Measurements from ENCODE around the gene ST8SIA2.
A peak's percentile ranks its signal among the peaks of the same experiment; 100 is the strongest.

Gene ST8SIA2

DNA sequence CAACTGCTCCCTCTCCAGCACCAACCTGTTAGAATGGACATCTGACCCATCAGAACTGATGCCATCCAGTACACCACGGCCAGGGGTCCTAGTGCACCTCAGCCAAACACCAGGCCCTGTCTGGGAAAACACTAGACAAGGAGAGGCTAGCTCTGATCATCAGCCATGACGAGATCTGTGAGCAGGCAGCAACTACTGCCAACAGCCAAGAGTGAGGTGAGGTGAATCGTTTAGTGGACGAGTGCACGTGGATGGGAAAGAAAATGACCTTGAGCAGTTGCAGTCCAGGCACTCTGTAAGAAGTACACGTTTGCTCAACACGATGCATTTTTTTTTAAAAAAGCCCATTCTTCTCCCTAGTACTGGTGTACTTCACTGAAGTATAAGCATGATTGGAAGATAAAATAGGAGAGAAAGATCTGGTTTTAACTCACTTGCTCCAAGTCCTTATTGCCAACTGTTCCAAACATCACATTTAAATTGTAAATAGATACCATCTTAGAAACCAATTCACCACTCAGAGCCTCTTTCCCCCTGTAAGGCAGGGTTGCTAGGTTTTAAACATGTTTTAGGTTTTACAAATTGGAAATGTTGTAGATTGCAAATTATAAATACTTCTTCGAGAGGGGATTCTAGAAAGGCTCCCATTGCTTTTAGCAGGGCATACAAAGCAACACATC, 5.7 kb downstream of the ST8SIA2 start:
- no peak for DNase-seq (ENCODE audit: low spot score)

- no peak for DNase-seq (ENCODE audit: low spot score)
These were observed 6.9 kb downstream of the ST8SIA2 start for GRCh38 chr15:92400573-92400972.

DNA sequence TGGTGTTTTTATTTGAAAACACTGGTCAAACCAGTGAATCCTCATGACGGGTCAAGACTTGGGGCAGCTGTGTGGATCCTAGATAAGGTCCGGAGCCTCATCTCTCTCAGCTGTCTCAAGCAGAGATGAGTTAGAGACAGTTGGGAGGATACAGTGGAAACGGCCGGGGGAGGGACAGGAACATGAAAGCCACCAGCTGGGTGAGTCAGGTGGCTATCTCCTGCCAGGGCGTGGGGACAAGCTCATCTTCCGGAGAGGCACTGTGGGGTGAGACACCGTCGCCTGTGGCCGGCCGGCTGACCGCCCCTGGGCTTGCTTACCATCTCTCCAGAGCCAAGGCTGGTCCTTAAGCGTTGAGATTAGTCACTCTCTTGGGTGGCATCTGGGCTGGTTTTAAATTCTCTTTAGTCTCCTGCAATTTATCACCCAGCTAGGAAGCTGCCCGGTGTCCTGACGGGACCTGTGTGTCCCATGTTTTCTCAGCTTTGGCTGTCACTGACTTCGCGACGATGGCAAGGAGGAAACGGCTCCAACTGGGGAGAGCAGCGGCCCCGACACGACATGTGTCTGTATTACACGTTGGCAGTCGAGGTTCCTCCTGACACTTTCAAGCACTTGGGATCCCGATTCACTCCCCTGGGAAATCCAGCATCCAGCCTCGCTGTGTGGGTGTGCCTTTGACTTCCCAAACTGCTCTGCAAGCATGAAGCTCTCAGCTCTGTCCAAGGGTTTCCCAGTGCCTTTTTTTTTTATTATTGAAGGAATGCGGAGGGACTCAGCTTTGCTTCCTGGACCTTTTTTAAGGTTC, 7.5 kb downstream of the ST8SIA2 start:
- DNase-seq (ENCODE audit: low spot score) = no peak

- DNase-seq (ENCODE audit: low spot score) = no peak
These were observed 9.1 kb downstream of the ST8SIA2 start for GRCh38 chr15:92402751-92403150.

DNA sequence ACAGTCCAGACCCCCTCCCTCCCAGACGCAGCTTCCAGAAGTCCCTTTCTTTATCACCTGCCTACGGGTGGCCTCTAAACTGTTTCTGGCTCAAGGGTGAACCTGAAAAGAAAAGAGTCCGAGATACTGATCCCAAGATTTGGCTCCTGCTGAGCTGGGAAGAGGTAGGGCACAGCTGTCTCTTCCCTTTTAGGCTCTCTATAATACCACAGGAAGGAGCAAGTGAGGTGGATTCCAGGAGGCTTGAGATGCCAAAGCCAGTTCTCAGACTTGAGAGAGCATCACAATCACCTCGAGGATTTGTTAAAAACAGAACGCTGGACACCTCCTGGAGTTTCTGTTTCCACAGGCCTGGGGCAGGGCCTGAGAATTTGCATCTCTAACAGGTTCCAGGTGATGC, 12.3 kb downstream of the ST8SIA2 start:
- DNase-seq (ENCODE audit: low spot score) = no peak

GRCh38 chr15:92407321-92407720, 13.6 kb downstream of the ST8SIA2 start:
- no peak for DNase-seq (ENCODE audit: low spot score)

- DNase-seq (ENCODE audit: low spot score) = no peak
These were observed 14.2 kb downstream of the ST8SIA2 start for GRCh38 chr15:92407916-92408315.

GRCh38 chr15:92409006-92409405, 15.3 kb downstream of the ST8SIA2 start:
- DNase-seq (ENCODE audit: low spot score) = no peak

DNA sequence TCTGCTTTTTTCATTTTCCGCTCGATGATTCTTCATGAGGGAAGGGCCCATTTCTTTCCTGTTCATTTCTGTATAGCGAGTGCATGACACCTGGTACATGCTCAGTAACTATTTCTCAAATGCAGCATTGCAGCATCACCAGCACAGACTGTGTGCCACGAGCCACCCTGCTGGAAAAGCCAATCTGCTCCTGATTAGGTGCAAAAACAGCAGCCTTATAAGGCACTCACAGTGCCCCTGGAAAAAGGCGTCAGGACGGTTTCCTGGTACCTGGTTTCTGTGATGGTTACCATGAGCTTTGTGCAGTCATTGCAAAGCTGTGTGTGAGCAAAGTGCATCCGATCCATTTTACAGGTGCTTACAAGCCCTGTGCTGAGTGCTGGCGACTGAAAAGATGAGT, 15.8 kb downstream of the ST8SIA2 start:
- DNase-seq (ENCODE audit: low spot score) = no peak

- no peak for DNase-seq (ENCODE audit: low spot score)
These were observed 16.9 kb downstream of the ST8SIA2 start for GRCh38 chr15:92410537-92410936.

- no peak for DNase-seq (ENCODE audit: low spot score)
These were observed 17.6 kb downstream of the ST8SIA2 start for GRCh38 chr15:92411256-92411655.

GRCh38 chr15:92413510-92413909, 19.8 kb downstream of the ST8SIA2 start:
- no peak for DNase-seq (ENCODE audit: low spot score)

GRCh38 chr15:92415639-92416297, 22.1 kb downstream of the ST8SIA2 start:
- DNase-seq (ENCODE audit: low spot score) = no peak

DNA sequence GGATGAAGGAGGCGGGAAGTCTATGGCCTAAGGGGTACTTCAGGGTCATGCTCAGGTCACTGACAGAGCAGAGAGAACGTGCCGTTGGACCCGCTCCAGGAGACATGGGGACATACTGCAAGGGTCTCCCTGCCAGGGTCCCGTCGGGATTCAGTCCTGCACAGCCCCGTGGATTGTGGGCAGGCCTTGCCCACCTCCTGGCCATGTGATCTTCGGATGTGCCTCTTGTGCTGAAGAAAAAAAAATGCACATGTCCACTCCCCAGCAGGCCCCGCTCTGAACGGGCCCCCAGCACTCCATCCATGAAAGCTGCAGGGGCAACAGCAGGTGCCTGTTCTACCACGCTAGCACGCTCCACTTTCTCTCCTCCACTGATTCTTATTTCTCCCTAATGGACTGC, 22.9 kb downstream of the ST8SIA2 start:
- no peak for DNase-seq (ENCODE audit: low spot score)

DNA sequence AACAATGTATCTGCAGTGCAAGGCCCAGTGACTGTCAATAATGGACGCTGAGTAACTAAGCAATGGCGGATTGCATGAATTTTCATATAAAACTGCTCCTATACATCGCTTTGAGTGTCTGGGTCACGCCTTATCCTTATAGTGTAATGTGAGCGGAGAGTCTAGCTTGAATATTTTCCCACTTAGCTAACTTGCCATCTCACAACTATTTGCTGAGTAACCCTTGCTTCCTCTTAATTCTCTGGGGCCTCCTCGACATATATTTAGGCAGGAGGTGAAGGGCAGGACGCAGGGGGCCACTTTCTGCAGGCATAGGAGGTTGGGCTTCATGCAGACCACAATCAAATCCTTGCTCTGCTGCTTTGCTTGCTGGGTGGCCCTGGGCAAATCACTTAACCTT, 24.0 kb downstream of the ST8SIA2 start:
- DNase-seq (ENCODE audit: low spot score) = no peak

GRCh38 chr15:92418864-92419263, 25.2 kb downstream of the ST8SIA2 start:
- DNase-seq (ENCODE audit: low spot score) = no peak

GRCh38 chr15:92421976-92422375, 28.3 kb downstream of the ST8SIA2 start:
- DNase-seq (ENCODE audit: low spot score) = no peak

- no peak for DNase-seq (ENCODE audit: low spot score)
These were observed 32.0 kb downstream of the ST8SIA2 start for GRCh38 chr15:92425578-92426225.

- peak; percentile 45 for DNase-seq (ENCODE audit: low spot score)
These were observed 35.8 kb downstream of the ST8SIA2 start for GRCh38 chr15:92429378-92430068.

GRCh38 chr15:92430069-92430440, 36.4 kb downstream of the ST8SIA2 start:
- DNase-seq (ENCODE audit: low spot score) = no peak

DNA sequence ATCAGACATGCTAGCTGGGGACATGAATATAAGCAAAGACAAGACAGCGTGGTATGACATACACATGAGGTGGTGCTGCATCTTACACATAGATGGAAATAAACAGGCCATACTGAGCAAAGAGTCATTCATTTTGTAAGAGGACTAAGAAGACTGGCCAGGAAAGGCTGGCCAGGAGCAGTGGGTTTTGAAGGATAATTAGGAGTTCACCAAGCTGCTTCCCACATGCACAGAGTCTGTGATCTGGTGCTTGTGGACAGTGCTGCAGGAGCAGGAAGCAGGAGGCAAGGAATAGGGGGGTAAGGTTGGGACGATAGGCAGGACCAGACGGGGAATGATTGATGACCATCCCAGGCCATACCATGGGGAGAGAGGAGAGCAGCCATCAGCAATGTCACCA, 41.5 kb downstream of the ST8SIA2 start:
- no peak for DNase-seq (ENCODE audit: low spot score)

DNA sequence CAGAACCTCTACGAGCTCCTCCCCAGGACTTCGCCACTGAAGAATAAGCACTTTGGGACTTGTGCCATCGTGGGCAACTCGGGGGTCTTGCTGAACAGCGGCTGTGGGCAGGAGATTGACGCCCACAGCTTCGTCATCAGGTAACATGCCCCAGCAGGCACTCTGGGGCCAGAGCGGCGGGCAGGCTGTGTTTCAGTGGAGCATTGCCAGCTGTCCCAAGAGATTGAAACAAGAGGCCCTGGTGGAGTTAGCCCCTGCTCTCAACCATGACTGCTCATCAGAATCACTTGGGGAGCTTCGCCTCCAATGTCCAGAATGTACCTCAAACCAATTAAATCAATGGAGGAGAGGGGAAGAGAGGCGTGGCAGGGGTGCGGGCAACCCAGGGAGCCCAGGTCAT, 44.8 kb downstream of the ST8SIA2 start:
- no peak for DNase-seq (ENCODE audit: low spot score)
